Measurements from ENCODE around the gene FOXC1. TPM values are rescaled to one million over a fixed set of nuclear protein-coding genes. Genes with fewer than 3 reads are reported as not detected.

The FOXC1 gene
- total RNA-seq, 1 experiment from 2014 or later: not detected

DNA sequence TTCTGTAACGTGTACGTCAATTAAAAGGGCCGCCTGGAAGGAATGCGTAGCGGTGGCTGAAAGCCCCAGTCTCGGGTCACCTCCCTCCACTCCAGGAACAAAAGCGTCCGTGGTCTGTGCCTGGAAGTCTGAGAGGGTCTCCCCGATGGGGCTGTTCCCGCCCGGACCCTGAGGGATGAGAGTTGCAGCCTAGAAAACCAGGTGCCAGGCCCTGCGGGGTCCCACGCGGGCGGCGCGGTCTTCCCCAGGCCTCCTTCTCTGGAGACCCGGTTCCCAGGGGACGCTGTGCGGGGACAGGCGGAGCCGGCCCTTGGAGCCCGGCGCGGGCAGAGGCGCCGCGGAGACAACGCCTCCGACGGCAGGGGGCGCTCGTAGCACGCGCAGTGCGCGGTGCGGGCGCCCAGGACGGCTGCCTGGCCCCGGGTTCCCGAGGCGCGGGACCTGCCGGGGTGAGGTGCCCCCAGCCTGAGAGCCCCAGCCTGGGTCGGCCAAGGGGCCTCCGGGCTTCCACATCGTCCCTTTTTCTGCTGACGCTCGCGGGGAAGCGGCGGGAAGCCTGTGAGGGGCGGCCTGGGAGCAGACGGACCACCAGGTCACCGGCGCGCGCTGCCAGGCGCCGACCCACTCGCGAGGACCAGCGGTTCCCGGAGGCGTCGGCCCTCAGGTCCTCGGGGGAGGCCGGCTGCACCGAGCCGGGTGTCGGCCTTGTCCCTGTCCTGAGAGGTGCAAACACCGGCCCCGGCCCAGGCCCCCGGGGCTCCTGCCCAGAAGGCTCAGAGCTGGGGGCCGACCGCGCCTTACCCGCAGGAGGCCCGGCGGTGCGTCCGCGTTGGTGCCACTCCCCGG, 5.3 kb upstream of the FOXC1 start:
- H2AK5ac ChIP-seq (ENCODE audit: insufficient read length, low read length): no peak overlapping the region
- peaks cover 24% of the 10 kb centered on the region for H3K23me2 ChIP-seq (ENCODE audit: insufficient read length, low read depth, low read length, poor library complexity, severe bottlenecking)
- peaks cover 58% of the 10 kb centered on the region for H3K27me3 ChIP-seq (ENCODE audit: insufficient read depth, low read length)
- peak; percentile 78 for DNase-seq
- no peak overlapping the region for H4K5ac ChIP-seq (ENCODE audit: insufficient read length, low read depth, low read length)
- no peak overlapping the region for H2BK5ac ChIP-seq (ENCODE audit: insufficient read length, low read length)
- 0 out of 2 replicates have a peak overlapping the region, but pooled peaks have one; percentile 11 for H3K14ac ChIP-seq (ENCODE audit: insufficient read depth, low read length)
- no peak overlapping the region for H3K27ac Mint-ChIP-seq
- no peaks in the 10 kb centered on the region for H3K9me3 ChIP-seq (ENCODE audit: control insufficient read depth, low read depth, low read length)
- TF ChIP-seq, protein P1, sequence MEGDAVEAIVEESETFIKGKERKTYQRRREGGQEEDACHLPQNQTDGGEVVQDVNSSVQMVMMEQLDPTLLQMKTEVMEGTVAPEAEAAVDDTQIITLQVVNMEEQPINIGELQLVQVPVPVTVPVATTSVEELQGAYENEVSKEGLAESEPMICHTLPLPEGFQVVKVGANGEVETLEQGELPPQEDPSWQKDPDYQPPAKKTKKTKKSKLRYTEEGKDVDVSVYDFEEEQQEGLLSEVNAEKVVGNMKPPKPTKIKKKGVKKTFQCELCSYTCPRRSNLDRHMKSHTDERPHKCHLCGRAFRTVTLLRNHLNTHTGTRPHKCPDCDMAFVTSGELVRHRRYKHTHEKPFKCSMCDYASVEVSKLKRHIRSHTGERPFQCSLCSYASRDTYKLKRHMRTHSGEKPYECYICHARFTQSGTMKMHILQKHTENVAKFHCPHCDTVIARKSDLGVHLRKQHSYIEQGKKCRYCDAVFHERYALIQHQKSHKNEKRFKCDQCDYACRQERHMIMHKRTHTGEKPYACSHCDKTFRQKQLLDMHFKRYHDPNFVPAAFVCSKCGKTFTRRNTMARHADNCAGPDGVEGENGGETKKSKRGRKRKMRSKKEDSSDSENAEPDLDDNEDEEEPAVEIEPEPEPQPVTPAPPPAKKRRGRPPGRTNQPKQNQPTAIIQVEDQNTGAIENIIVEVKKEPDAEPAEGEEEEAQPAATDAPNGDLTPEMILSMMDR (conservative IDR thresholded peaks at IDR 0.05): peak; percentile 98
- no peak overlapping the region for H2BK20ac ChIP-seq (ENCODE audit: low read depth, low read length, poor library complexity, severe bottlenecking)
- no peak overlapping the region for H4K8ac ChIP-seq (replicated peaks; ENCODE audit: insufficient read length, low read depth, low read length)
- H4K20me1 ChIP-seq (ENCODE audit: control insufficient read depth, insufficient read depth, insufficient read length): no peaks in the 10 kb centered on the region
- H3T11ph ChIP-seq (ENCODE audit: low read length): no peak overlapping the region
- no peaks in the 10 kb centered on the region for H3K79me2 ChIP-seq (ENCODE audit: insufficient read depth, low read length)
- no peak overlapping the region for H3K56ac ChIP-seq (ENCODE audit: insufficient read length, low read depth, low read length)
- no peaks in the 10 kb centered on the region for H3K79me1 ChIP-seq (ENCODE audit: insufficient read depth, low read depth, low read length, poor library complexity, severe bottlenecking)
- peaks cover 88% of the 10 kb centered on the region for H3K27me3 Mint-ChIP-seq (ENCODE audit: low read depth)
- H2AFZ ChIP-seq (ENCODE audit: low read length): no peak overlapping the region
- H2BK120ac ChIP-seq (ENCODE audit: low read depth, low read length, poor library complexity, severe bottlenecking): no peak overlapping the region
- H4K91ac ChIP-seq (ENCODE audit: insufficient read length, low read depth, low read length): no peak overlapping the region
- no peaks in the 10 kb centered on the region; the same call in 1 of the 2 replicates for H3K4me1 ChIP-seq (ENCODE audit: insufficient read depth, low read length)
- H3K18ac ChIP-seq (ENCODE audit: insufficient read length, low read depth, low read length): no peak overlapping the region
- H3K4me3 Mint-ChIP-seq: peak overlapping the region; percentile 51 to 66; a peak in 4 of 5 replicates
- H3K36me3 Mint-ChIP-seq (ENCODE audit: insufficient read depth in 1 of 3, low read depth in 3 of 3): no peaks in the 10 kb centered on the region
- H3K9ac ChIP-seq (ENCODE audit: extremely low read depth, insufficient read length, low read length): no peak overlapping the region
- no CpG with 5 or more reads among the region's 85 CpGs for WGBS (ENCODE audit: extremely low coverage, insufficient read length, low lambda C conversion rate)
- no peak overlapping the region for H2BK15ac ChIP-seq (ENCODE audit: low read depth, low read length)
- no peaks in the 10 kb centered on the region; a peak in 2 of 5 replicates for H3K9me3 Mint-ChIP-seq
- H3K27ac ChIP-seq (ENCODE audit: insufficient read length, low read depth, low read length): no peak overlapping the region
- H3K23ac ChIP-seq (ENCODE audit: insufficient read length, low read depth, low read length): no peak overlapping the region
- H3K4me2 ChIP-seq (ENCODE audit: insufficient read depth, insufficient read length, low read length): peak overlapping the region; percentile 44
- H3K4ac ChIP-seq (ENCODE audit: low read depth, low read length): no peak overlapping the region
- H2BK12ac ChIP-seq (ENCODE audit: insufficient read length, low read depth, low read length): no peak overlapping the region
- peaks cover 33 to 39% of the 10 kb centered on the region in 2 experiments for H3K4me1 Mint-ChIP-seq

Measured in H9 (cell line).